22Rv1 (cell line): ENCODE data around the gene RNF182.

ENCODE experiments used
- ZFX ChIP-seq: fragments of 450-650 bp; IDR thresholded peaks from 2 replicates; pipeline ENCODE4 v1.6.1; 2017; ENCODE audit warnings: antibody characterized with exemption, borderline replicate concordance
- TF ChIP-seq, protein P1 (sequence below): fragments of 450-650 bp; IDR thresholded peaks from 2 replicates; pipeline ENCODE4 v1.5.1; 2017; ENCODE audit warnings: mild to moderate bottlenecking

DNA sequence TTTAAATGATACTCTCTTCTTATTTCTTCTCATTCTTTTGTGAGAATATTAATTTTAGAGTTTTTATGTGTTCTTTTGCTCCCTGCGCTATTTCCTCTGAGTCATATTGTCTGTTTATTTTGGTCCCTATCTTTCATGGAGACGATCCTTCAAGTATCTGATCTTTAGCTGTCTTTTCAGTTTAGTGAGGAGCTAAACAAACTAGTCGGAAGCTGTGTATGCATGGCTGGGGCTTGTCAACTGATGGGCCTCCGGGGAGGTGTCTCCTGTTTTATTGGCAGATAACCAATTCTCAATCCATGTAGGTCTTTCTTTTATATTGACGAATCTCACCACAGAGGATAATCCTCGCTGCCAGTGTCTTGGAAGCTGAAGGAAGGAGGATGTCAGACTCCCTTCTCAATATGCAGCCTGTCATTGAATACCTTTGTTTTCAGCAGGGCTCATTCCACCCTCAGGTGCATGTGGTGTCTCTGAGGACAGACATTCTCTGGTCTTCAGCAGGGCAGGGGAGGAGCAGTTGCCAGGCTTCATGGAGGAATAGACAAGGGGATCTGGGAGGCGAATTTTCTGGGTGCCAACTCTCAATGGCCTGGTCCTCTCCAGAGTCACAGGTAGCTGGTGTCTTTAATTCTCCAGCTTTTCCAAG, 64.9 kb downstream of the RNF182 start:
- TF ChIP-seq, protein P1, sequence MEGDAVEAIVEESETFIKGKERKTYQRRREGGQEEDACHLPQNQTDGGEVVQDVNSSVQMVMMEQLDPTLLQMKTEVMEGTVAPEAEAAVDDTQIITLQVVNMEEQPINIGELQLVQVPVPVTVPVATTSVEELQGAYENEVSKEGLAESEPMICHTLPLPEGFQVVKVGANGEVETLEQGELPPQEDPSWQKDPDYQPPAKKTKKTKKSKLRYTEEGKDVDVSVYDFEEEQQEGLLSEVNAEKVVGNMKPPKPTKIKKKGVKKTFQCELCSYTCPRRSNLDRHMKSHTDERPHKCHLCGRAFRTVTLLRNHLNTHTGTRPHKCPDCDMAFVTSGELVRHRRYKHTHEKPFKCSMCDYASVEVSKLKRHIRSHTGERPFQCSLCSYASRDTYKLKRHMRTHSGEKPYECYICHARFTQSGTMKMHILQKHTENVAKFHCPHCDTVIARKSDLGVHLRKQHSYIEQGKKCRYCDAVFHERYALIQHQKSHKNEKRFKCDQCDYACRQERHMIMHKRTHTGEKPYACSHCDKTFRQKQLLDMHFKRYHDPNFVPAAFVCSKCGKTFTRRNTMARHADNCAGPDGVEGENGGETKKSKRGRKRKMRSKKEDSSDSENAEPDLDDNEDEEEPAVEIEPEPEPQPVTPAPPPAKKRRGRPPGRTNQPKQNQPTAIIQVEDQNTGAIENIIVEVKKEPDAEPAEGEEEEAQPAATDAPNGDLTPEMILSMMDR, result no peak
- TF ChIP-seq ZFX, result no peak
